ENCODE data around the gene BEAN1.

The BEAN1 gene

DNA sequence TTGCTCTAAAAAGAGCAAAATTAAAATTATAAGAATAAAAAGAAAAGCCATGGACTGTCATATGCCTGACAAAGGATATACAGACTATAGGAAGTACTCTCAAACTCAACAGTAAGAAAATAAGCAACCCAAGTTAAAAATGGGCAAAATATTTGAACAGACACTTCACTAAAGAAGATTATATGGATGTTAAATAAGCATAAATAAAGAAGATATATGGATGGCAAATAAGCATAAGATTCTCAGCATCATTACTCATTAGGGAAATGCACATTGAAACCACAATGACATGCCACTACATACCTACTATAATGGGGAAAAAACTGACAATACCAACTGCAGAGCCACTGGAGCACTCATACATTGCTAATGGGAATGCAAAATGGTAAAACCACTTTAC lies 14.9 kb upstream of the BEAN1 start:
- no peak for TF ChIP-seq CTCF (IDR thresholded peaks at IDR 0.05; ENCODE audit: low read depth, low read length)
- DNase-seq (ENCODE audit: extremely low read depth, low read depth): no peak

GRCh38 chr16:66414891-66415290 lies 12.2 kb upstream of the BEAN1 start:
- DNase-seq (ENCODE audit: extremely low read depth, low read depth): no peak
- no peak for TF ChIP-seq CTCF (IDR thresholded peaks at IDR 0.05; ENCODE audit: low read depth, low read length)

- no peak for TF ChIP-seq CTCF (IDR thresholded peaks at IDR 0.05; ENCODE audit: low read depth, low read length)
- no peak for DNase-seq (ENCODE audit: extremely low read depth, low read depth)
These were observed 11.0 kb upstream of the BEAN1 start for GRCh38 chr16:66416136-66416535.

DNA sequence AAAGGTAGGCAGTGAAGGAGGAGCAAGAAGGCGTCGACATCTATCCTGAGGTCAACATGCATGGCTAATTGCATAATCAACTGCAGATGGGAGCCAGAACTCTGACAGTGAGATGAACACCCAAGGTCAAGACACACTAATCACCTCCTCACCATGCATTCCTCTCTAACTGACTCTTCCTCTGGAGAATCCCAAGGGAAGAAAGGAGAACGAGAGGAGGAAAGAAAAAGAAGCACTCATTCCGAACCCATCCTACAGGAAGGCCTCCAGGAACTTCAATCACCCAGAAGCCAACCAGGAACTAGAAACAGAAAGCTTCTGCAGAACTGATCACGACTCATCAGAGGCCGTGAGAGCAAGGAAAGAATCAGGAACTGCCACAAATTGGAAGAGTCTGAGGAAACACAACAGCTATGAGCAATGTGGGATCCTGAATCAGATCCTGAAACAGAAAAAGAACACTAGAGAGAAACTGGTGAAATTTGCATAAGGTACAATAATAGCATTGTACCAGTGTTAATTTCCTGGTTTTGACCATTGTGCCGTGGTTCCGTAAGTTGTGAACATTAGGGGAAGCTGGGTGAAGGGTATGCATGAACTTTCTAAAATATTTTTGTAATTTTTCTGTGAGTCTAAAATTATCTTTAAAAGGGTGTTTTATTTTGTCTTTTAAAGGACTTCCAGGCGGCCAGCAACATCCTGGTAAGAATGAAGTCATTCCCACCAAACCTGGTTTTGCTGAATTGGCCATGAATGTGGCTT lies 10.0 kb upstream of the BEAN1 start:
- DNase-seq (ENCODE audit: extremely low read depth, low read depth): no peak
- no peak for TF ChIP-seq CTCF (IDR thresholded peaks at IDR 0.05; ENCODE audit: low read depth, low read length)

- DNase-seq (ENCODE audit: extremely low read depth, low read depth): no peak
- TF ChIP-seq CTCF (IDR thresholded peaks at IDR 0.05; ENCODE audit: low read depth, low read length): no peak
These were observed 8.7 kb upstream of the BEAN1 start for GRCh38 chr16:66418165-66418962.

GRCh38 chr16:66419527-66419926 lies 7.6 kb upstream of the BEAN1 start:
- no peak for TF ChIP-seq CTCF (IDR thresholded peaks at IDR 0.05; ENCODE audit: low read depth, low read length)
- no peak for DNase-seq (ENCODE audit: extremely low read depth, low read depth)

GRCh38 chr16:66420396-66420795 lies 6.7 kb upstream of the BEAN1 start:
- no peak for DNase-seq (ENCODE audit: extremely low read depth, low read depth)
- TF ChIP-seq CTCF (IDR thresholded peaks at IDR 0.05; ENCODE audit: low read depth, low read length): no peak
